Muscle layer of duodenum (tissue), 2 donors: Measurements from ENCODE around the gene TMEM79.

ENCODE experiments used
- H3K27ac ChIP-seq: one replicate; pipeline ENCODE4 v1.7.0; 2013; ENCODE audit warnings: mild to moderate bottlenecking, low read length
- H3K27me3 ChIP-seq: one replicate; pipeline ENCODE4 v1.7.0; 2013; ENCODE audit warnings: low read depth, mild to moderate bottlenecking, control low read depth, low read length
- H3K36me3 ChIP-seq, 2 donors: one replicate each; pipeline ENCODE4 v1.7.0; 2013; ENCODE audit warnings: low read length in 2 of 2, control low read depth in 1 of 2, mild to moderate bottlenecking in 1 of 2; ENCODE audit not compliant: insufficient read depth in 2 of 2, control insufficient read depth in 1 of 2
- H3K4me1 ChIP-seq, 2 donors: one replicate each; pipeline ENCODE4 v1.7.0; 2013; ENCODE audit warnings: low read length in 2 of 2, mild to moderate bottlenecking in 2 of 2, control low read depth in 1 of 2, moderate library complexity in 1 of 2; ENCODE audit not compliant: insufficient read depth in 2 of 2, control insufficient read depth in 1 of 2
- H3K4me3 ChIP-seq, 2 donors: one replicate each; pipeline ENCODE4 v1.7.0; 2013; ENCODE audit warnings: low read length in 2 of 2, low read depth in 1 of 2, mild to moderate bottlenecking in 1 of 2
- H3K9me3 ChIP-seq, 2 donors: one replicate each; pipeline ENCODE4 v1.7.0; 2013; ENCODE audit warnings: low read length in 2 of 2, control low read depth in 1 of 2, mild to moderate bottlenecking in 1 of 2; ENCODE audit not compliant: control insufficient read depth in 1 of 2
- donor health status: healthy.

TMEM79 gene

DNA sequence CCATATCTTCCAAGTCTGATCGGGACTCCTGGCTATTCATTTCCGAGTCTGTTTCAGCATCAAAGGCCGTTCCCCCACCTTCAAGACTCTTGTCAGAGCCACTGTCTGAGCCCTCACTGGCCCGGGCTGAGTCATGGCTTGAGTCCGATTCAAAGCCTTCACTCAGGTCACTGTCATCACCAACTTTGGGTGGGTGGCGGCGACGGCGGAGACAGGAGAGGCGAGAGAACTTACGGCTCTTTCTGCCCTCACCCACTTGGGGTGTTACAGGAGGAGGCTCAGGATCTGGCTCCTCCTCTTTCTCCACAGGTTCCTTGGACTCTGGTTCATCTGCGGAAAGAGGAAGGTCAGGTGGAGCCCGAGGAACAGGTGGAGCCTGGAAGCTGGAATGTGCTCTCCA, 18.1 kb upstream of the TMEM79 start:
- no peak overlapping the region for H3K27ac ChIP-seq
- no peaks in the 10 kb centered on the region for H3K9me3 ChIP-seq
- no peak overlapping the region for H3K4me3 ChIP-seq
- no peaks in the 10 kb centered on the region for H3K27me3 ChIP-seq
- no peaks in the 10 kb centered on the region for H3K4me1 ChIP-seq
- H3K36me3 ChIP-seq = peaks cover 63 to 87% of the 10 kb centered on the region in 2 donors

DNA sequence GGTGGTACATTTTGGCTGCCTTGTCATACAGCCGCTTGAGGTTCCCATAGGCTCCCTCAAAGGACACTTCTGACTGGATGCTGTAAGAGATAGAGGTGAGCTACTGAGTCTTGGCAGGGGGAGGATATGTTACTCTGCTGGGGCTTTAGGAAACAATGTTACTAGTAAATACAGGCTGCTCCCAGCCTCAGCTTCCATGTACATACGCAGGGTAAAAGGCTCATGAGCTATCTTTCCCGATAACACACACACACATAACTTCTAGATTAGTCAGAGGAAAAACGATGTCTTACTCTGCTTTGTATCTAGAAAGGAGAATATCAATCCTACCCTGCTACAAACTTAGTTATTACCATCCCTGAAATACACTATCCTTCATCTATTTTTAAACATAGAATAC, 15.8 kb upstream of the TMEM79 start:
- Histone ChIP-seq H3K27ac (no peak overlapping the region), H3K36me3 (peaks cover 63 to 89% of the 10 kb centered on the region in 2 donors), H3K4me1 (no peaks in the 10 kb centered on the region), H3K27me3 (no peaks in the 10 kb centered on the region), H3K9me3 (no peaks in the 10 kb centered on the region), H3K4me3 (no peak overlapping the region)

DNA sequence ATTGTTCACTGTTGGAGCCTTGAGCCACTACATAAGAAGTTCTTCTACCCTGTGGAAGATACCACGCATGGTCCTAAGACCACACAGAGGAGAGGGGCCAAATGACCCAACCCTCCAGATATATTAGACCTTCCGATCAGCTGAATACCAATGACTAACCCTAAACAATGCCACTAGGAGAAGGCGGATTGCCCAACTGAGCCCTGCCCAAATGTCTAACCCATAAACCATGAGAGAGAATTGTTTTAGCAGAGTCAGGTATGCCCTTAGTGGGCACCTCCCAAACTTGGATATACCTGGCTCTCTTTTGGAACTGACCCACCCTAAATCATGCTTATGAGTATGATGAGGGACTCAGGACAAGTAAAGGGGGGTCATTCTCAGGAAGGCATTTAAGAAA, 13.8 kb upstream of the TMEM79 start:
- Histone ChIP-seq H3K4me3 (no peak overlapping the region), H3K4me1 (no peaks in the 10 kb centered on the region), H3K27ac (no peak overlapping the region), H3K36me3 (peaks cover 69 to 96% of the 10 kb centered on the region in 2 donors), H3K9me3 (no peaks in the 10 kb centered on the region), H3K27me3 (no peaks in the 10 kb centered on the region)

DNA sequence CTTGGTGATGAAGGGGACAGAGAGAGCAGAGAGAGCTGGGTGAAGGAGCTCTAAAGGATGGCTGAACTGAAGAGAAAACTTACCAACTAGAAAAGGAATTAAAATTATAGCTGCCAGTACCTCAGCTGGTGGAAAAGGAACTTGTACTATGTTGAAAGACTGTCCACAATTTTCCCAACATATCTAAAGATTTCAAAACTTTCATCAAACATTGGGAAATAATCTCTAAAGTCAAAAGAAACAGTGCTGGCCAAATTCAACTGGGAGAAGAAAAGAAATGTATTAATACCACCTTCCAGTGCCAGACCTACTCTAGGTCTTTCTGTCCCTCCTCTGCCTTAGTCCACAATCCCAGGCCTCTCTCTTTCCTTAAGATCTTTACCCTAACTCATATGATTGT, 7.6 kb upstream of the TMEM79 start:
- Histone ChIP-seq H3K4me1 (peaks cover 4 to 9% of the 10 kb centered on the region in 2 donors), H3K27me3 (no peaks in the 10 kb centered on the region), H3K4me3 (no peak overlapping the region), H3K36me3 (peaks cover 57 to 70% of the 10 kb centered on the region in 2 donors), H3K9me3 (no peaks in the 10 kb centered on the region), H3K27ac (no peak overlapping the region)

DNA sequence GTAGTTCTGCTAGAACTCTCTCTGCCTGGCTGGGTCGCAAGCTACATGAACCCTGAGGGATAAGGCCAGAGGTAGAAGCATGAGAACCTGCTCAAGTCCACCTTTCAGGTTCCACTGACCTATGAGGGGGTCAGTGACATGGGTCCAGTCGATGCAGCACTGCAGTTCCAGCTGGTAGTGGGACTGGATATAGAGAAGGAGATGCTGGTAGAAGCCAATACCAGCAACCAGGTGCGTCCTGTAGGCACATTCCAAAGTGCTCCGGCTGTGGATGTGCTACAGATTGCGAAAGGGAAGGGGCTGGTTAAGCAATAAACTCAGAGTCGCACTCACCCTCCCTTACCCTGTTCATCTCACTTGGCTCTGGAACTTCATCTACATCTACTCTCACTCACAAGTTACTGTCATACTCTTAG, 7.2 kb upstream of the TMEM79 start:
- Histone ChIP-seq H3K36me3 (peaks cover 54 to 66% of the 10 kb centered on the region in 2 donors), H3K9me3 (no peaks in the 10 kb centered on the region), H3K4me3 (no peak overlapping the region), H3K27me3 (no peaks in the 10 kb centered on the region), H3K27ac (no peak overlapping the region), H3K4me1 (peaks cover 7 to 14% of the 10 kb centered on the region in 2 donors)

DNA sequence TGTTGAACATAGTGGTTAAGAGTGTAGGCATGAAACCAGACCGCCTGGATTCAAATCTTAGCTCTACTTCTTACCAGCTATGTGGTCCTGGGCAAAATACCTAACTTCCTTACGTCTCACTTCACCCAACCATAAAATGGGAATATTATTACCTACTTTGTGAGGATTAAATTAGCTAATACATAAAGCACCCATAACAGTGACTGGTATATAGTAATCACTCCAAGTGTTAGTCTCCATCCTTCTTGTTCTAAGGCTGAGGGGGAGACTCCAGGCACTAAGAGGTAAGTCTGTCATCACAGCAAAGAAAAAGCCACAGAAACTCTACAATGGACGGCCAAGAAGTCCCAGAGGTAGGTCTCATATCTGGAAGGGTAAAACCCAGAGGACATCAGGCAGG, 4.3 kb upstream of the TMEM79 start:
- no peaks in the 10 kb centered on the region for H3K27me3 ChIP-seq
- H3K4me1 ChIP-seq = peaks cover 16 to 28% of the 10 kb centered on the region in 2 donors
- H3K36me3 ChIP-seq = peaks cover 28 to 41% of the 10 kb centered on the region in 2 donors
- H3K9me3 ChIP-seq = no peaks in the 10 kb centered on the region
- no peak overlapping the region for H3K27ac ChIP-seq
- H3K4me3 ChIP-seq = no peak overlapping the region

DNA sequence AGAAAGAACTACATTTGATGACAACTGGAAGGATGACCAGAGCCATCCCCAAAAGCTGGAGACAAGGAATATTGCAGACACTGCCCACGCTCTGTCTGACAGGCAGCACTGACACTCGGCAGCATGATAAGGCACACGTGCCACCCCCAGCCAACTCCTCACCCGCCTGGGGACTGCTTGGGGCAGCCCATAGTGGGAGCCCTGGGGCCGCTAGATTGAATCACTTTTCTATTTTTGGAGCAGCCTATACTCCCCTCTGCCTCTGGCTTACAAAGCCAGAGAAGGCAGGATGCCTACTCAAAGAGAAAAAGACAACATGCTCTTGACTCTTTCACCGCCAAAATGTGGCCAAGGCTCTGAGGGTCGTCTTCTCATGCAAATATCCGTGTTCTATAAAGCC, 2.8 kb upstream of the TMEM79 start:
- H3K36me3 ChIP-seq = peaks cover 22 to 29% of the 10 kb centered on the region in 2 donors
- H3K4me1 ChIP-seq = peaks cover 16 to 28% of the 10 kb centered on the region in 2 donors
- no peaks in the 10 kb centered on the region for H3K9me3 ChIP-seq
- H3K4me3 ChIP-seq = peak overlapping the region; percentile 80 to 95
- peak overlapping the region; percentile 70 for H3K27ac ChIP-seq
- no peaks in the 10 kb centered on the region for H3K27me3 ChIP-seq

DNA sequence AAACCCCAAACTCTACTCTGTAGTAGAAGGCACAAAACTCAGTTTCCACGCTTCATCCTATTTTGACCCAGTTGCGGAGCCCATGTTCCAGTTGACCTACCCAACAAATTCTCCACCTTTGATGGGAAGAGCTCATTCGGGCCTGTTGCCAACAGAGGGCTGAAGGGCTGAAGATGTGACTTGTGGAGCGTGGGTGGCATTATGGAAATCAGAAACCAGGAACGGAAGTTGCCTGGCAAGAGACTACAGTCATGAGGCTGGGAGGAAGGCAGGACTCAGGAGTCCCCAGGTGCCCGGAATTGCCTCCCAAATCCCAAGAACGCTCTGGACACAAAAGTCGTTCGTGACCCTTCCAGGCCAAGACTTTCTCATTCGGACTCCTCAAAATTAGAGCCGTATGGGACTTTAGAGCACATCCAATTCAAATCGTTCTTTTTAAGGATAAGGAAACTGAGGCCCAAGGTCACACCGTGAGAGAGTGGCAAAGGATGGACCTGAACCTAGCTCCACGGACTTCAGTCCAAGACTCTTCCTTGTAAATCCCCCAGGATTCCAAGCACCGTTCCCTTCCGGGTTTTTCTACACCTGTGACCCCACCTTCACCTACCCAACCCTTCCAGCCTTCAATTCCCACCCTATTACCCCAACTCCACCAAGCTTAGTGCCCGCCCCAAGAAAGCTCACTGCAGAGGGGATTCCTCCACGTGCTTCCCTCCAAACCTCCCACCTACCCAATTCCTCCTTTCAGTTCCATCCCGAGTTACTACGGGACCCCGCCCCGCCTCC, 2.2 kb upstream of the TMEM79 start:
- Histone ChIP-seq H3K27me3 (no peaks in the 10 kb centered on the region), H3K36me3 (peaks cover 16 to 23% of the 10 kb centered on the region in 2 donors), H3K9me3 (no peaks in the 10 kb centered on the region), H3K4me3 (peak overlapping the region; percentile 80 to 95), H3K4me1 (peaks cover 16 to 28% of the 10 kb centered on the region in 2 donors), H3K27ac (peak overlapping the region; percentile 70)

DNA sequence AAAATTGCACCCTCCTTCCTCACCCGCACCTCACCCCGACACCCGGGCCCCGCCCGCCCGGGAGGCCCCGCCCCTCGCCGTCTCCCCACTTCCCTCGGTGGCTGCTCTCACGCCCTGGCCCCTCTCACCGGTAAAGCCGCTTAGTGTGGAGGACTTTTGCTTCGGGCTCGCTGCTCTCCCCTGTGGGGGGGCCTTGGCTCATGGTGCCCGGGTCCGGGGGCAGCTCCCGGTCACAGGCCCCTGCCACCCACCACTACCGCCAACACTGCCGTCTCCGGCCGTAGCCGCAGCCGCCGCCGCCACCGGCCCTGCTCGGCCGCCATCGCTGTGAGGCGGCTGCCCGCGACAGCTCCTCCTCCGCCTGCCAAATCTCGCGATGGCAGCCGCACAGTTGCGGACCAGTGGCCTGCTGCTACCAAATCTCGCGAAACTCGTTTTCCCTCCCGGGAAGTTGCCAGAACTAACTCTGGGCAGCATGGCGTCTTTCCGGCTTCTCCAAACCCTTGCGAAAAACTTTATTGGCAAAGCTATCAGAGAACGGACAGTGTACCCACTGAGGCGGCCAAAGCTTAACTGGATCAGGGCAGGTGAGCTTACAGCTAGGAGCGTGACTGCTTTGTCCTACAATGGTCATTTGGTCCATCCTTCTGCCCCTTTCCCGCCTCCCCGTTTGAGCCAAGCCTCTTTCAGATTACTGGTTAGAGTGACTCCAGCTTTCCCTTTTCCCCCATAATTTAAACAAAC, 1.5 kb upstream of the TMEM79 start, which contains the start of gene SMG5:
Gene SMG5, minus strand, starts transcription at position 347 of the 744 bp plus-strand sequence. Its CDS starts 145 bp downstream, at position 202.
- Histone ChIP-seq H3K36me3 (peaks cover 11 to 15% of the 10 kb centered on the region in 2 donors), H3K27ac (peak within 1 kb of the TSS; percentile 88), H3K4me1 (peaks cover 16 to 28% of the 10 kb centered on the region in 2 donors), H3K27me3 (no peaks in the 10 kb centered on the region), H3K4me3 (peak within 1 kb of the TSS; percentile 80 to 95), H3K9me3 (no peaks in the 10 kb centered on the region)

DNA sequence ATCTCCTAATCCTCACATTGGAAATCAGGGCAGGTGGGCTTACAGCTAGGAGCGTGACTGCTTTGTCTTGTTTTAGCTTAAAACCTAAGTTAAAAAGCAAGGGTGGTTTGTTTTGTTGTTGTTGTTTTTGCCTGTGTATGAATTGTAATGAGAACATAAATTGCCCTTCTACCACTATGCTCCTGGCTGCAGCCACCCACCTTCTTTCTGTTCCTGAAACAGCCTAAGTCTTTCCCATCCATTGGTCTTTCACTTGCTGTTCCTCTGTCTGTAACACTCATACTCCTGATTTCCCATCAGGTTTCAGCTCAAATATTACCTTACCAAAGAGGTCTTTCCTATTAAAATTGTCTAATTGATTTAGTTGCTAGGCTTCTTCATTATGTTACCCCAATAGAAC, 604 bp upstream of the TMEM79 start:
- peaks cover 4 to 8% of the 10 kb centered on the region in 2 donors for H3K36me3 ChIP-seq
- peak overlapping the region; percentile 88 for H3K27ac ChIP-seq

DNA sequence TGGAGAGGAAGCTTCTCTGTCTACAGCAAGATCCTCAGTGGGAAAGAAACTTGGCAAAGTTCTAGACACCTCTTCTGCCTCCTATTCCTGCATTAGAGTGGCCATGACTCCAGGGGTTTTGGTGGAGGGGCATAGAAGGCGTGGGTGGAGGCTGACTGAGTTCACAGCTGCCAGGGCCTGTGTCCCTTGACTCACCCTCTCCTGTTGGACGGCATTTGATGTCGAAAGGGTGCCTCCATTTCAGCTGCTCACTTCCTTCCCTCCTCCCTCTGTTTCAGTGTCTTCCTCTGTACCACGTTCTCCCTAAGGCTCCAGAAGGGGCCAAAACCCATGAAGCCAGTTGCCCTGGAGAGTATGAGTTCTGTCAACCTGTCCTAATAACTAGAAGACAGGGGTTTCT, 632 bp downstream of the TMEM79 start:
- H3K36me3 ChIP-seq = peaks cover 4 to 11% of the 10 kb centered on the region in 2 donors
- no peak overlapping the region for H3K27ac ChIP-seq
- H3K27me3 ChIP-seq = no peaks in the 10 kb centered on the region
- H3K4me3 ChIP-seq = no peak overlapping the region
- H3K4me1 ChIP-seq = peaks cover 16 to 28% of the 10 kb centered on the region in 2 donors
- H3K9me3 ChIP-seq = no peaks in the 10 kb centered on the region

More for the DNA sequence above, 604 bp upstream of the TMEM79 start:
- peak overlapping the region; percentile 80 to 95 for H3K4me3 ChIP-seq
- no peaks in the 10 kb centered on the region for H3K27me3 ChIP-seq
- no peaks in the 10 kb centered on the region for H3K9me3 ChIP-seq
- peaks cover 16 to 28% of the 10 kb centered on the region in 2 donors for H3K4me1 ChIP-seq
